Measurements from ENCODE around the gene SNED1. TPM values are rescaled to one million over a fixed set of nuclear protein-coding genes. Genes with fewer than 3 reads are reported as not detected.
A peak's percentile ranks its signal among the peaks of the same experiment; 100 is the strongest.

SNED1 gene
- total RNA-seq, 1 experiment from 2014 or later = 0.07 TPM

- DNase-seq (ENCODE audit: low spot score) = no peak
- in situ Hi-C loops (cut with HindIII; ENCODE audit: low sequenced_read_pairs) = no loop called here
Measured at GRCh38 chr2:240988571-240989271, 9.7 kb upstream of the SNED1 start.

- in situ Hi-C loops (cut with HindIII; ENCODE audit: low sequenced_read_pairs) = no loop called here
- no peak for DNase-seq (ENCODE audit: low spot score)
Measured at GRCh38 chr2:240989451-240990265, 8.8 kb upstream of the SNED1 start.

- in situ Hi-C loops (cut with HindIII; ENCODE audit: low sequenced_read_pairs) = no loop called here
- DNase-seq (ENCODE audit: low spot score) = no peak
Measured at GRCh38 chr2:240990266-240990529, 8.2 kb upstream of the SNED1 start.

- no peak for DNase-seq (ENCODE audit: low spot score)
Measured at GRCh38 chr2:240990726-240991377, 7.6 kb upstream of the SNED1 start.

GRCh38 chr2:240991378-240992263, 6.8 kb upstream of the SNED1 start:
- in situ Hi-C loops (cut with HindIII; ENCODE audit: low sequenced_read_pairs) = no loop called here

More at GRCh38 chr2:240990726-240991377, 7.6 kb upstream of the SNED1 start:
- in situ Hi-C loops (cut with HindIII; ENCODE audit: low sequenced_read_pairs) = no loop called here

GRCh38 chr2:240992572-240993291, 5.7 kb upstream of the SNED1 start:
- in situ Hi-C loops (cut with HindIII; ENCODE audit: low sequenced_read_pairs) = no loop called here
- no peak for DNase-seq (ENCODE audit: low spot score)

More at GRCh38 chr2:240991378-240992263, 6.8 kb upstream of the SNED1 start:
- DNase-seq (ENCODE audit: low spot score) = peak; percentile 79

- DNase-seq (ENCODE audit: low spot score) = no peak
- in situ Hi-C loops (cut with HindIII; ENCODE audit: low sequenced_read_pairs) = no loop called here
Measured at GRCh38 chr2:240993446-240994170, 4.8 kb upstream of the SNED1 start.

- in situ Hi-C loops (cut with HindIII; ENCODE audit: low sequenced_read_pairs) = no loop called here
Measured at GRCh38 chr2:240994171-240994896, 4.1 kb upstream of the SNED1 start.

GRCh38 chr2:240995041-240996021, 3.1 kb upstream of the SNED1 start:
- in situ Hi-C loops (cut with HindIII; ENCODE audit: low sequenced_read_pairs) = no loop called here
- no peak for DNase-seq (ENCODE audit: low spot score)

More at GRCh38 chr2:240994171-240994896, 4.1 kb upstream of the SNED1 start:
- DNase-seq (ENCODE audit: low spot score) = no peak

- DNase-seq (ENCODE audit: low spot score) = no peak
Measured at GRCh38 chr2:240996161-240996833, 2.1 kb upstream of the SNED1 start.

GRCh38 chr2:240996834-240997140, 1.6 kb upstream of the SNED1 start:
- in situ Hi-C loops (cut with HindIII; ENCODE audit: low sequenced_read_pairs) = no loop called here
- DNase-seq (ENCODE audit: low spot score) = no peak

More at GRCh38 chr2:240996161-240996833, 2.1 kb upstream of the SNED1 start:
- in situ Hi-C loops (cut with HindIII; ENCODE audit: low sequenced_read_pairs) = no loop called here

GRCh38 chr2:240997141-240997855, 1.1 kb upstream of the SNED1 start:
- in situ Hi-C loops (cut with HindIII; ENCODE audit: low sequenced_read_pairs) = no loop called here
- DNase-seq (ENCODE audit: low spot score) = no peak

GRCh38 chr2:240998706-240998994, 232 bp downstream of the SNED1 start:
- in situ Hi-C loops (cut with HindIII; ENCODE audit: low sequenced_read_pairs) = no loop called here
- DNase-seq (ENCODE audit: low spot score) = no peak

GRCh38 chr2:240998995-240999791, 775 bp downstream of the SNED1 start:
- no peak for DNase-seq (ENCODE audit: low spot score)
- in situ Hi-C loops (cut with HindIII; ENCODE audit: low sequenced_read_pairs) = no loop called here

Measured in G401 (cell line).